Activated gamma-delta T cell (primary cell): ENCODE results near the gene DEPP1.

Source experiments
- DNase-seq: peaks from one replicate; lab custom pipeline; 2025; lab: John Stamatoyannopoulos, UW

Gene DEPP1

DNA sequence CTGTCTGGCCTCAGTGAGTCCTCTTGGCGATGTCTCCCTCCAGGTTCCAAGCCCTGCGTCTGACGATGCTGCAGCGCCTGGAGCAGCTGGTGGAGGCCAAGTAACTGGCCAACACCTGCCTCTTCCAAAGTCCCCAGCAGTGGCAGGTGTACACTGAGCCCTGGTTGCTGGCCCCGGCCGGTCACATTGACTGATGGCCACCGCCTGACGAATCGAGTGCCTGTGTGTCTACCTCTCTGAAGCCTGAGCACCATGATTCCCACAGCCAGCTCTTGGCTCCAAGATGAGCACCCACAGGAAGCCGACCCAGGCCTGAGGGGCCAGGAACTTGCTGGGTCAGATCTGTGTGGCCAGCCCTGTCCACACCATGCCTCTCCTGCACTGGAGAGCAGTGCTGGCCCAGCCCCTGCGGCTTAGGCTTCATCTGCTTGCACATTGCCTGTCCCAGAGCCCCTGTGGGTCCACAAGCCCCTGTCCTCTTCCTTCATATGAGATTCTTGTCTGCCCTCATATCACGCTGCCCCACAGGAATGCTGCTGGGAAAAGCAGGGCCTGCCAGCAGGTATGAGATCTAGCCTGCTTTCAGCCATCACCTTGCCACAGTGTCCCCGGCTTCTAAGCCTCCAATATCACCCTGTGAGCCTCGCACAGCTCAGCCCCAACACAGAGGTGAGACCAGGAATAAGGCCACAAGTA lies 14.8 kb upstream of the DEPP1 start:
- DNase-seq = no peak

- DNase-seq = no peak
These were observed 14.2 kb upstream of the DEPP1 start for GRCh38 chr10:44992732-44993225.

DNA sequence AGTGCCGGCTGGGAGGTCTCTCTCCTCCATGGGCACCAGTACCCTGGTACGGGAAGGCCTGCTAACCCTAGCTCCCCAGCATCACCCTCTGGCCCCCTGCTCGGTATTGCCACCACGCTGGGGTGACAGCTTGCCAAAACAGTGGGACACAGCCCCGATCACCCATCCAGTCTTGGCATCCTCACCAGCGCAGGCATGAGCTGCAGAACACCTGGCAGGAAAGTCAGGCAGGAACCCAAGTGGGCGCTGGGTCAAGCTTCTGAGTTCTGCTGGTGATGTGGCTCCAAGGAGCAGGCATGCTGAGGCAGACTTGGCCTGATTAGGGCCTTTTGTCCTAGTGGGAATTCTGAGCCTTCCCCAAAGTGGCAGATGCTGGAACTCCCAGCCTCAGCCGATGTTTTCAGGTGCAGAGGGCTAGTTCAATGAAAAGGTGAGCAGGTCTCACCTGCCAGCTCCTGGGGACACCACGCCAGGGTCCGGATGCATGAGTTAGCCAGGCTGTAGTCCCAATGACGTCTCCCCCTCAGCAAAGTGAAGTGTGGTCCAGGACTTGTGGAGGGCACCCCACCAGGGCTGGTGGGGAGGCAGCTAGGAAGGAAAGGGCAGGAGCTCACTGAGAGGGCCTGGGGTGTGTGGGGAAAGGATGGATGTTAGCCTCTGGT lies 13.6 kb upstream of the DEPP1 start:
- no peak for DNase-seq

DNA sequence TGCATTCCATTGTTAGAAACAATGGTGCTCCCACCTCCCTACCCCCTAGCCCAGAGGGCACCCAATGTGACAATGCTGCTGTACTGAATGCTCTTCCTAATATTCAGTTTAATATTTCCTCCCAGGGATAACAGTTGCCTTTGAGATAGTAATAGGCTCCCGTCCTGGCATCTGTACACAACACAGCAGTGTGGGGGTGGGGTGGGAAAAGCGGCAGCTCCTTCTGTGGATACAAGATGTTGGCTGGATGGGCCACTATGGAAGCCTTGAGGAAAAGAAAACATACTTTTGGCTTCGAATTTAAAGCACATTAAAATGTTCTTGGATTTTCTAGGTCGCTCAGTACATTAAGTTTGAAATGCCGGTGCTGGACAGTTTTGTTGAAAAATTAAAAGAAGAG lies 13.0 kb upstream of the DEPP1 start:
- no peak for DNase-seq

GRCh38 chr10:44990965-44991364 lies 12.4 kb upstream of the DEPP1 start:
- no peak for DNase-seq

- no peak for DNase-seq
These were observed 11.7 kb upstream of the DEPP1 start for GRCh38 chr10:44990302-44990655.

DNA sequence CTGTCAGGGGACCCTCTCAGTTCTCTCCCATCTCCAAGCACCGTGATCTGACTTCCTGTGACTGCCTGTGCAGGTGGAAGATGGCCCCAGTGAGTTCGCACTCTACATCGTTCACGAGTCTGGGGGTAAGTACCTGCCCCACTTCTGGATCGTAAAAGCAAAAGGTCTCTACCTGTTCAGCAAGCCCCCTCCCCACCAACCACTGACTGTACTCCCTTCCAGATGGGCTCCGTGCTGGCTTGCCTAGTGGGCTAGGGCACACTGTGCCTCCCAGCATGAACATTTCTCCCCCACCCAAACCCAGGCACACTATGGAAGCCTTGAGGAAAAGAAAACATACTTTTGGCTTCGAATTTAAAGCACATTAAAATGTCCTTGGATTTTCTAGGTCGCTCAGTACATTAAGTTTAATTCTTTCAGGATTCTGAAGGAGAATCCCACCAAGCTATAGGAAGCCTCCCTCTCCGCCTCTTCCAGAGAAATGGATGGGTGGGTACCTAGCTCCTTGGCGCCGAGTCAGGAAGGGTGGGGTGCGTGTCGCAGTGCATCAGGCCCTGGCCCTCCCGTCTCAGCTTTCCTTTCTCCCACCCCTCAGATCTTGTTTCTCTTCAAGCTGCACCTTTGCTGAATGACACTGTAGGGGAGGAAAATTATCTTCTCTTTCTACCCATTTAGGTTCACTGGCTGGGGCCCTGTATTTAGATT lies 11.1 kb upstream of the DEPP1 start:
- DNase-seq = no peak

DNA sequence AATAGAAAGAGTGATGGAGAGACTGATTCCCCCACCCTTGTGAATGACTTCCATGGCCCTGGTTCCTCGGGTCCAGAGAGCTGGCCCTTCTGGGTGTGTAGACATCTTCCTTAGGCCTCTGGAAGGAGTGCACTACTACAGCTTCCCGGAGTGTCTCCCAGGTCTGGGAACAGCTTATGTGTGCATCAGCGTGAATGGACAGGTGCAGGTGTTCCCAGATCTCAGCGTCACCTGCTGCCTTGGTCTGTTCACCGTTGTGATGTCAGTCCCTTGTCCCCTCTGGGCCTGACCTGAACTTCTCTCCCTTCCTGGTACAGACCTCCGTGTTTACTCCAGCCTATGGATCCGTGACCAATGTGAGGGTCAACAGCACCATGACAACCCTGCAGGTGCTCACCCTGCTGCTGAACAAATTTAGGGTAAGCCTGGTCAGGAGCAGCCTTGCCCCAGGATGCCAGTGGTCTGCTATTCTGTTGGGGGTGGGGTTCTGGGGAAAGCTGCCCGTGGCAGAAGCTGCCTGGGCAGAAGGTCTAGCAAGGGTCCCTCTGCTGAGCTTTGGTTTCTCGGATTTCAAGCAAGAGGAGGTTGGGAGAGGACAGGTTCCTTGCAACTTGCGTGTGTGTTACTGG lies 10.5 kb upstream of the DEPP1 start:
- DNase-seq = no peak

DNA sequence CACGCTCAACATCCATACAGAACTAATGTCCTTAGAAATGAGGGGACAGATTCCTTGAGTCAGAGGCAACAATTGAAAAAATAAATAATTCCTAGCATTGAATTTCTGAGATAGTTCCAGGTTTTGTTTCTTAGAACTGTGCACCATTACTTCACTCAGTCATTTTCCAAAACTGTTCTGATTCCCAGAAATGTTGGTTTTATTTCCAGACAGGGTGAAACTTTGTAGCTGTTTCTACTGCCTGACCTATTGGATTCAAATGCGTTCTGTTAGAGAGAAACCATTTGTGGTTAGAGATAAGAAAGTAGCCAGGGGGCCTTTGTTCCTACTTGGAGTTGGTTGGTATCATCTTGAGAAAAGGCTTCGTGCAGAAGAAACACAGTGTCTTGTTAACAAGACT lies 8.1 kb upstream of the DEPP1 start:
- DNase-seq = no peak

- DNase-seq = no peak
These were observed 7.6 kb upstream of the DEPP1 start for GRCh38 chr10:44986179-44986578.

GRCh38 chr10:44985175-44985681 lies 6.6 kb upstream of the DEPP1 start:
- DNase-seq = no peak

- no peak for DNase-seq
These were observed 6.1 kb upstream of the DEPP1 start for GRCh38 chr10:44984671-44985101.

DNA sequence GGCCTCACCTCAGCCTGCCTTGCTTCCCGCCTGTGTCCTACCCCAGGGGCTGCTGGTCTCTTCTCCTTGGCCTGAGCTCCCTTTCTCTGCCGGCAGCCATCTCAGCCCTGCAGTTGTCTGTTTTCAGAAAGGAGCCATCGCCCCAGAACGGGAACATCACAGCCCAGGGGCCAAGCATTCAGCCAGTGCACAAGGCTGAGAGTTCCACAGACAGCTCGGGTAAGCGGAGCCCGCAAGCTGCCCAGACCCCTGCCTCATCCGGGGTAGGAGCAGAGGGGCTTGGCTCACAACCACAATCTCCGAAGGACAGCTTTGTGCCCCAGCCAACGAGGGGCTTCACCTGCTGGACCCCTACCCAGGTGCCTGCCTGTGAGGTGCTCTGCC lies 5.3 kb upstream of the DEPP1 start:
- DNase-seq = no peak

GRCh38 chr10:44983066-44983894 lies 4.7 kb upstream of the DEPP1 start:
- DNase-seq = no peak

- DNase-seq = no peak
These were observed 3.9 kb upstream of the DEPP1 start for GRCh38 chr10:44982496-44982895.

DNA sequence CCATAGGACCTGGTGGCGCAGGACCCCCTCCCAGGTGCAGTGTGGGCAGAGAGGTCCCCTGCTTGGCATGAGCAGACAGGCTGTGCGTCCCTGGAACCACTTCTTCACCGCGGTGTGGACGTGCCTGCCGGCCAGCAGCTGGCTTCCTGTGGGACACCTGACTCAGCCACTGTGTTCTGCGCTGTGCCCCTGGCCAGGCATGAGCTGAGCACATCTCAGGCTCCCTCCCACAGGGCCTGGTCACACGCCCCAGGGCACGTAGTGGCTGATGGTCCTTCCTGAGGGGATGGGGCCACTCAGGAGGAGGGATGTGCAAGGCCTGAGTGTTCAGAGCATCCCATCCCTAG lies 3.5 kb upstream of the DEPP1 start:
- DNase-seq = no peak

DNA sequence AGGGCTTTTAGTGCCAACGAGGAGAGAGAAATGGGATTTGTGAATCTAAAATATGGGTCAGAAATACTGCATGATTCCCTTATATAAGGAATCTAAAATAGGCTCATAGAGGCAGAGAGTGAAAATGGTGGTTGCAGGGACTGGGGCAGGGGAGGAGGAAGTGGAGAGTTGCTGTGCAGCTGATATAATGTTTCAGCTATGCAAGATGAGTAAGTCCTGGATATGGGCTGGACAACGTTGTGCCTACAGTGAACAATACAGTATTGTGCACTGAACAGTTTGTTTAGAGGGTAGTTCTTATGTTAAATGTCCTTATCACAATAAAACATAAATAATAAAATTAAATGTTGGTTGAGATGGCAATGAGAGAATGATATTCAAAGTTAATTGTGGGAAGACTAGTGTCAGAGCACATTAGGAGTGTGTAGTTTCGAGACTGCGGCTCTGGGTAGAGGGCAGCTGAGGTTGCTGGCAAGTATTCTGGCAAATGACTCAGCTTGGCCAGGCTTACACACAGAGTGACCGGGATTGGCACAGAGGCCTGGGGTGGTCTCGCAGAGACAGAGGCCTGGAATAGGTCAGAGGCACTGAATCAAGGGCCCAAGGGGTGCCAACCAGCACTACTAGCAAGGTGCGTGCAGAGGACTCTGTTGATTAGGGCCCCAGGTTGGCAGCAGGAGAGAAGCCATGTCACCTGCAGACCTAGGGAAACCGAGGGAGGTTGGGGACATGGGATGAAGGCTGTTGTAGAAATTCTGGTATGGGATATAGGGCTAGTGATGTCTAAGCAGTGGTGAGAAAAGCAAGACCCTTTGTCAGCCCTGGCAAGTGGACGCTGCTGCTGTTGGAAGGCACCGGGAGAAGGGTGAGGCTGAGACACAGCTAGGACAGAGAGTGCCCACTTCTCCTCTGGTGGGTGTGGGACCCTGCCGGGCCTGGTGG lies 2.8 kb upstream of the DEPP1 start:
- no peak for DNase-seq

GRCh38 chr10:44980309-44981171 lies 1.9 kb upstream of the DEPP1 start:
- DNase-seq = no peak
